GM10248 (cell line): ENCODE data around the gene RTL1.

Experiments used
- CTCF ChIA-PET: fragments of 300-600 bp; sonication (Branson Sonifier 250); formaldehyde crosslinking; extraction: SDS; loops from one replicate; lab custom pipeline; 2021; ENCODE audit warnings: antibody characterized with exemption; lab: Yijun Ruan, JAX
- POLR2A ChIA-PET: fragments of 350-650 bp; sonication (Branson Sonifier 250); formaldehyde crosslinking; extraction: SDS; loops from one replicate; lab custom pipeline; 2020; ENCODE audit warnings: antibody characterized with exemption; lab: Yijun Ruan, JAX
- DNase-seq: peaks from one replicate; pipeline ENCODE4 v3.0.0; 2012; ENCODE audit errors: extremely low spot score
- TF ChIP-seq, protein P1 (sequence below): IDR thresholded peaks from 2 replicates; pipeline ENCODE4 v1.5.1; 2012; ENCODE audit warnings: mild to moderate bottlenecking, low read depth; ENCODE audit errors: extremely low read depth, missing control alignments, control extremely low read depth

The RTL1 gene

DNA sequence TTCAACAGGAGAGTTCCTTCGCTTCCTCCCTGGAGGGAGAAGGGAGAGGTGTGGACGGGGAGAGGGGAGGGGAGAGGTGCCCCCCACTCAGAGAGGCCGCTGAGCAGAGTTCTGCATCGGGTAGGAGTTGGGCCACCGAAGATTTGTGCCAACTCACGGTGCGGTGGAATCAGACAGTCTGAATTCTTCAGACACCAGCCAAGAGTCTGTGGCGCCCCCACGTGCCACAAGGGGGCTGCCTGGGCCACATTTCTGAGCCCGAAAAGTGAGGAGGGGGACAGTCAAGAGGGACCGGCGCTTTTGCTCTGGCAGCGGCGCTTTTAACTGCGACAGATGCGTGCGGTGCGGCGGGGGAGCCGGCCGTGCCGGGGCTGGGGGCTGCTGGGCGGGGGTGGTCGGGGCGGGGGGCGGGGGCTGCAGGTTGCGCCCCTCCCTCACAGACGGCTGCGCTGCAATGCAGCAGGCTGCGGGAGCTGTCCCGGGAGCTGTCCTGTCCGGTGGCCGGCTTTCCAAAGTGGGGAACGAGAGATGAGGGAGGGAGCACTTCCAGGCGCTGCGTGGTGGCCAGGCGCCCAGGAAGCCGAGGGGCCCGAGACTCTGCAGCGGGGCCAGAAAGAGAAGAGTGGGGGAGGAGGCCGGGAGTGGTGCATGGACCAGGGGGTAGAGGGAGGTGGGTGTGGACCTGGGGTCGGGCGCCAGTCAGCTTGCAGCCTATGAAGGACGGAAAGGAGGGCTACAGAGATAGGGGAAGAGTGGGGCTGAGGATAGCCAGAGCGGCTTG is 975 bp upstream of the RTL1 start:
- CTCF ChIA-PET, result no interaction called here
- POLR2A ChIA-PET, result no interaction called here
- DNase-seq, result no peak
- TF ChIP-seq, protein P1, sequence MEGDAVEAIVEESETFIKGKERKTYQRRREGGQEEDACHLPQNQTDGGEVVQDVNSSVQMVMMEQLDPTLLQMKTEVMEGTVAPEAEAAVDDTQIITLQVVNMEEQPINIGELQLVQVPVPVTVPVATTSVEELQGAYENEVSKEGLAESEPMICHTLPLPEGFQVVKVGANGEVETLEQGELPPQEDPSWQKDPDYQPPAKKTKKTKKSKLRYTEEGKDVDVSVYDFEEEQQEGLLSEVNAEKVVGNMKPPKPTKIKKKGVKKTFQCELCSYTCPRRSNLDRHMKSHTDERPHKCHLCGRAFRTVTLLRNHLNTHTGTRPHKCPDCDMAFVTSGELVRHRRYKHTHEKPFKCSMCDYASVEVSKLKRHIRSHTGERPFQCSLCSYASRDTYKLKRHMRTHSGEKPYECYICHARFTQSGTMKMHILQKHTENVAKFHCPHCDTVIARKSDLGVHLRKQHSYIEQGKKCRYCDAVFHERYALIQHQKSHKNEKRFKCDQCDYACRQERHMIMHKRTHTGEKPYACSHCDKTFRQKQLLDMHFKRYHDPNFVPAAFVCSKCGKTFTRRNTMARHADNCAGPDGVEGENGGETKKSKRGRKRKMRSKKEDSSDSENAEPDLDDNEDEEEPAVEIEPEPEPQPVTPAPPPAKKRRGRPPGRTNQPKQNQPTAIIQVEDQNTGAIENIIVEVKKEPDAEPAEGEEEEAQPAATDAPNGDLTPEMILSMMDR, result no peak

DNA sequence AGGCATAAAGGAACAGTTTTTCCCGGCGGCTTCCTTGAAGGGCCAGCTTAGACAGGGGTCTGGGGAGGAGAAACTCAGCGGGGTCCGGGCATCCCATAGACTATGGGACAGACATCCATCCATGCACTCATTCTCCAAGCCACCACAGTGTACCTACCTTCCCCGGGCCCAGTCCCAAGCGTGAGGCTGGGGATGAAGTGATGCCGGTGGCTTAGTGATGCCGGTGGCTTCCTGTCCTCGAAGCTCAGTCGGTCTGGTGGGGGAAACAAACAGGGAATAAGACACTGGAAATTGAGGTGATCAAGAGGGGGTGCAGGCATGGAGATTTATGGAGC is 421 bp downstream of the RTL1 start:
- CTCF ChIA-PET, result no interaction called here
- POLR2A ChIA-PET, result no interaction called here

DNA sequence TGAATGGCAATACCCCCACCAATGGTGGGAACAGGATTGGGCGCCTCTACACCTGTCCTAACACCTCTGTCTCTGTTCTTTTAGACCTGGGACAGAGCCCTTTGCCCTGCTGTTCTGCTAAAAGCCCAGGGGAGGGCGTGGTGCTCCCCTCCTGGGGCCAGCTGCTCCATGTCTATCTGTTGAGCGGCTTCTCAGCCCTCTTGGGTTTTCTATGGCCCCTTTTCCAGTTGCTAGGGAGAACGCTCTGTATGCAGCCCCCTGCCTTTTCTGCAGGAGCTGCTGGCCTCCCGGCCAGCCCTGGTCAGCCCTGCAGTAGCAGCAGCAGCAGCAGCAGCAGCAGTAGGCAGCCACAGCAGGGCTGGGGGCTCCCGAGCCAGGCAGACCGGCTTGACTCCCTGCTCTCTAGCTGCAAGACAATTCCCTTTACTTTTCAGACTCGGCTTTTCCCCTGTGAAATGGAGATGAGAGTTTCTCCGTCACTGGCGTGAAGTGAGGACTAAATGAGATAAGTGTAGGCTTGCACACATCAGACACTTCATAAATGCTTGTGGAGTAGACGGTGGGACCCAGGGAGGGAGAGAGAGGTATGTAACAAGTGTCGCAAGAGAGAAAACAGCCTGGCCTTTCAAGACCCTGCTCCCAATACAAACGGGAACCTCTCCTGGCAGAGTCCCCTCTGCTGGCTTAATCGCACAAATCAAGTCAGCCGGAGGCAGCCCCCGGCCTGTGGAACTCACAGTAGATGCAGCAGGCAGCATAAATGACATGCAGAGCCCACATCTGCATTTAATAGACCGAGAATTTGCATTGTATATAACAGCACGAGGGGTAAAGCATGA is 1.0 kb downstream of the RTL1 start:
- DNase-seq, result no peak
- ChIA-PET CTCF (no interaction called here), POLR2A (no interaction called here)
- TF ChIP-seq, protein P1, result no peak

More for the DNA sequence above, 421 bp downstream of the RTL1 start:
- TF ChIP-seq, protein P1, result no peak
- DNase-seq, result no peak

DNA sequence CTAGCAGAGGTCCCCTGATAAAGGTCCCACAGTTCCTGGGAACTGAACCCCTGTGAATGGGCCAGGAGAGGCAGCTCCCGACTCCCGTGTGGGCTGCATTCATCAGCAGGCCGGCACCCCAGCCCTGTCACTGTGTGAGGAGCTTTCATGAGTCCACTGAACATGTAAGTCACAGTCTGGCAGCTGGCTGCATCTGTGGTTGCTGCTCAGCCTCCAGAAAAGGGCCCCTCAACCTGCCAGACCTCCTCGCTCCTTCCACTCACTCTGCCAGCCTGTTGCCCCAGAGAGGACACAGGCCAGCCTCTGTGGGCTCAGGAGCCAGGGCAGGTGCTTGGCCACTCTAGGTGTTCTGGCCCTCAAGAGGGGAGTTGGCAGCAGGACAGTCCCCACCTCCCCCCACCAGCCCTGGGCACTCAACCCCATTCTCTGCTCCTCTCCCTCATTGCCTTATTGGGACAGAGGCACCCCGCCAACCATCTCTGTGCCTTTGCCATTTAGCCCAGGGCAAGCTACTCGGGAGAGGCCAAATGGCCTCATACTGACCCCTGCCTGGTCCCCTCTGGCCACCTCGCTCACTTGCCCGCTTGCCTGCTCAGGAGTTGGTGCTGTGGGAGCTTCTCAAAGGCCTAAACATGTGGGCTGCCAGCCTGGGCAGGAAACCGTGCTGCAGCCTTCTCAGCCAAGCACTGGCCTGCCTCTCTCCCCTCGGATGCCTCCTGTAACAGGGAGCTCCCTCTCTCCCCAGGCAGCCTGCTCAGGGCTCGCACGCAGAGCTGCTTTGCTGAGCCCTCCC is 1.9 kb downstream of the RTL1 start:
- ChIA-PET CTCF (no interaction called here), POLR2A (no interaction called here)

DNA sequence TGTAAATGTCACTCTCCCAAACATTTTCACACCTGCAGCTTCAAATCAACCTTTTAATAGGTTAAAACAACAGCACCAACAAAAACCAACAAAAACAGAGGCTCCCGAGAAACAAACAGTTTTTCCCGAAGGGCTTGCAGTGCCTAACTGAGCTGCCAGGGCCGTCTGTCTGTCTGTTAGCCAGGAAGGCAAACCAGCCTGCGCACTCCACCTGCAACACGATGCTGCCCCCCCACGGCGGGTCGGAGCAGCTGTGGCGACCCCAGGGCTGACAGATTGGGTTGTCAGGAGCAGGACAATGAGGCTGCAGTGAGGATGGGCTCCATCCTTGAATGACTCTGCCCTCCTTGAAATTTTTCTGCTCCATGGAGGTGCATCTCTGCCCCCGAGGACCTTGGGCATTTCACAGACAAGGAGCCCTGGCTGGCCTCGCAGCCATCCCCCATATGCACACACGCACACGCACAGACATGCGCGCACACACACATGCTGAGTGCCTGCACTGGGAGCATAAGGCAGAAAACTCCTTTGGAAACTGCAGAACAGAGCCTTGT is 2.6 kb downstream of the RTL1 start:
- no peak for DNase-seq
- ChIA-PET CTCF (no interaction called here), POLR2A (no interaction called here)
- TF ChIP-seq, protein P1, result peak; percentile 8

More for the DNA sequence above, 1.9 kb downstream of the RTL1 start:
- TF ChIP-seq, protein P1, result no peak
- DNase-seq, result no peak
